BJ (cell line): ENCODE results near the gene PRKCA. TPM values are rescaled to one million over a fixed set of nuclear protein-coding genes. Genes with fewer than 3 reads are reported as not detected.

ENCODE experiments used
- CTCF ChIA-PET: fragments of 350-600 bp; formaldehyde crosslinking; extraction: SDS; loops from one replicate; lab custom pipeline; 2021; ENCODE audit warnings: antibody characterized with exemption, inconsistent platforms; lab: Yijun Ruan, JAX
- POLR2A ChIA-PET: fragments of 300-600 bp; sonication (Branson Sonifier 250); formaldehyde crosslinking; extraction: SDS; loops from one replicate; lab custom pipeline; 2021; ENCODE audit warnings: antibody characterized with exemption; lab: Charles Lee
- DNase-seq: peaks from one replicate; pipeline ENCODE4 v3.0.0-alpha.2; 2011; ENCODE audit warnings: low read depth
- H3K27me3 ChIP-seq: 2 replicates; pipeline ENCODE4 v1.6.0; 2011; ENCODE audit warnings: low read length; ENCODE audit not compliant: control insufficient read depth, insufficient read depth
- H3K36me3 ChIP-seq: 2 replicates; pipeline ENCODE4 v1.5.1; 2011; ENCODE audit warnings: low read length; ENCODE audit not compliant: control insufficient read depth, insufficient read depth
- H3K4me3 ChIP-seq: 2 replicates; pipeline ENCODE4 v1.5.1; 2011; ENCODE audit warnings: low read depth, mild to moderate bottlenecking, control low read depth, low read length
- polyA plus RNA-seq: library from polyadenylated mRNA; depleted of rRNA; stranded (reverse); fragments of >200 nt; gene quantifications from 2 replicates; pipeline ENCODE4 v1.2.3, GENCODE V29; 2011
- TF ChIP-seq, protein P1 (sequence below): IDR thresholded peaks from 2 replicates; pipeline ENCODE4 v1.5.1; 2011; ENCODE audit warnings: low read depth, mild to moderate bottlenecking, control low read depth, inconsistent platforms, low read length, moderate library complexity; ENCODE audit not compliant: insufficient read depth

The PRKCA gene
- polyA plus RNA-seq, 1 experiment: 38.7 TPM

DNA sequence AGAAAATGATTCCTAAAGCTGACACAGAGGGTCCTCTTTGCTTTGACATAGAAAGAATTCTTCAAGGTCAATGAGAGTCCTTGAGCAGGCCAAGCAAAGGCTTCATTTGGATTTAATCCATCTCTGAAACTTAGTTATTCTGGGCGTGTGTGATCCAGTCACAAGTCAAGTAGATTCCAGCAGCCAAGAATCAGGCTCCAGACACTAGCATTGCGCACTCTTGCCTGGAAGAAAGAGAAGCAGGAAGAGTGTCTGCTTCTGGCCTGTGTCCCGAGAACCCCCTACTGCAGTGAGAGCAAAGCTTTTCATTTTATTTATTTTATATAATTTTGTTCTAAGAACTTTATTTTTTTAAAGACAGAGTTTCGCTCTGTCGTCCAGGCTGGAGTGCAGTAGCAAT is 444.3 kb downstream of the PRKCA start:
- TF ChIP-seq, protein P1, sequence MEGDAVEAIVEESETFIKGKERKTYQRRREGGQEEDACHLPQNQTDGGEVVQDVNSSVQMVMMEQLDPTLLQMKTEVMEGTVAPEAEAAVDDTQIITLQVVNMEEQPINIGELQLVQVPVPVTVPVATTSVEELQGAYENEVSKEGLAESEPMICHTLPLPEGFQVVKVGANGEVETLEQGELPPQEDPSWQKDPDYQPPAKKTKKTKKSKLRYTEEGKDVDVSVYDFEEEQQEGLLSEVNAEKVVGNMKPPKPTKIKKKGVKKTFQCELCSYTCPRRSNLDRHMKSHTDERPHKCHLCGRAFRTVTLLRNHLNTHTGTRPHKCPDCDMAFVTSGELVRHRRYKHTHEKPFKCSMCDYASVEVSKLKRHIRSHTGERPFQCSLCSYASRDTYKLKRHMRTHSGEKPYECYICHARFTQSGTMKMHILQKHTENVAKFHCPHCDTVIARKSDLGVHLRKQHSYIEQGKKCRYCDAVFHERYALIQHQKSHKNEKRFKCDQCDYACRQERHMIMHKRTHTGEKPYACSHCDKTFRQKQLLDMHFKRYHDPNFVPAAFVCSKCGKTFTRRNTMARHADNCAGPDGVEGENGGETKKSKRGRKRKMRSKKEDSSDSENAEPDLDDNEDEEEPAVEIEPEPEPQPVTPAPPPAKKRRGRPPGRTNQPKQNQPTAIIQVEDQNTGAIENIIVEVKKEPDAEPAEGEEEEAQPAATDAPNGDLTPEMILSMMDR: no peak
- CTCF ChIA-PET: no interaction called here
- no peak for DNase-seq
- H3K4me3 ChIP-seq: no peak overlapping the region
- H3K36me3 ChIP-seq: peaks cover 17% of the 10 kb centered on the region
- no peaks in the 10 kb centered on the region for H3K27me3 ChIP-seq
- POLR2A ChIA-PET: no interaction called here

DNA sequence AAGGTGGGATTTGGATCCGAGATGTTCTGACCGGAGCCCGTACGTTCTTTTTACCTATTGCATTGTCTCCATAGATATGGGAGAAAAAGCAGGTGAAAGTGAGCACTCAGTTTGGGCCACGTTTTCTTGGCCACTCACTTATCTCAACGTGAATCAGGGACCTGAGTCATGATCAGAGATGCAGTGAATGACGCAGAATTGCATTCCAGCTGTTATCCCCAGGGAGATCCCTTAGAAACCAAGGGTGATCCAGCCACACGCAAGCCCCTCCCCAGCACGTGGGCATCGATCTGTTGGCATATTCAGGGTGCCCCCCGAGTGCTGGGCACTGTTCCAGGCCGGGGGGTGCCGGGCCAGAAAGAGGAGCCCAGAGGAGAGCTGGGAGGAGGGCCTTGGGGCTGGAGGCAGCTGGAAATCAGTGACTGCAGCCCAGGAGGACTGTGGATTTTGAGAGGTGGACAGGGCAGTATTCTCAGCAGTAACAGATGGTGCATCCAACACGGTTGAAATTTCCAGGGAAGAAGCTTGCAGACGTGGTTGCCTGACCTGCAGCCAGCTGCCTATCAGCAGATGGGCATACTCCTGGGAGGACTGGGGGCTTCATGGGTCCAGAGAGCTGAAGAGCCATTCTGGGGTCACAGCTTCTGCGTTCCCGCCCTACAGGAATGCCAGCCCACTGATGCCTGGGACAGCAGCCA is 445.3 kb downstream of the PRKCA start:
- Histone ChIP-seq H3K27me3 (no peaks in the 10 kb centered on the region), H3K36me3 (peaks cover 15% of the 10 kb centered on the region), H3K4me3 (no peak overlapping the region)
- TF ChIP-seq, protein P1: no peak
- POLR2A ChIA-PET: no interaction called here
- DNase-seq: no peak
- CTCF ChIA-PET: no interaction called here

DNA sequence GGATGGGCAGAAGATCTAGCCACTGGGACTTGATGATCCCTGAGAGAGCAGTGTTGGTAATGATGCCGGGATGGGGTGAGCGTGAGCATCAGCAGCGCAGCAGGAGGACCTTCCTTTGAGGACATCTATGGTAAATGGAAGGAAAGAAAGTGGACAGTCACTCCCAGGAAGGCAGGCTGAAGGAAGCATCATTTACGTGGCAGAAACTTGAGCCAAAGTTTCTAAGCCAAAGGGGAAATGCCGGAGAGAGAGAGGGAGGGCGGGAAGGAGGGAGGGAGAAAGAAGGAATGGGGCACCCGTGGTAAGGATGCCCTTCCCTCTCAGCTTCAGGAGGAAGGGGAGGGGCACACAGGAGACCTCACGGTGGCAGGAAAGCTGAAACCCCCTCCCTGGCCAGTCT is 446.2 kb downstream of the PRKCA start:
- CTCF ChIA-PET: interaction anchor here (0.5 kb wide), 1 partner anchor 43 kb away, joined by 3 read pairs; no protein-coding TSS in a partner anchor
- Histone ChIP-seq H3K36me3 (peaks cover 14% of the 10 kb centered on the region), H3K27me3 (no peaks in the 10 kb centered on the region), H3K4me3 (no peak overlapping the region)
- no peak for DNase-seq
- TF ChIP-seq, protein P1: no peak
- POLR2A ChIA-PET: no interaction called here

DNA sequence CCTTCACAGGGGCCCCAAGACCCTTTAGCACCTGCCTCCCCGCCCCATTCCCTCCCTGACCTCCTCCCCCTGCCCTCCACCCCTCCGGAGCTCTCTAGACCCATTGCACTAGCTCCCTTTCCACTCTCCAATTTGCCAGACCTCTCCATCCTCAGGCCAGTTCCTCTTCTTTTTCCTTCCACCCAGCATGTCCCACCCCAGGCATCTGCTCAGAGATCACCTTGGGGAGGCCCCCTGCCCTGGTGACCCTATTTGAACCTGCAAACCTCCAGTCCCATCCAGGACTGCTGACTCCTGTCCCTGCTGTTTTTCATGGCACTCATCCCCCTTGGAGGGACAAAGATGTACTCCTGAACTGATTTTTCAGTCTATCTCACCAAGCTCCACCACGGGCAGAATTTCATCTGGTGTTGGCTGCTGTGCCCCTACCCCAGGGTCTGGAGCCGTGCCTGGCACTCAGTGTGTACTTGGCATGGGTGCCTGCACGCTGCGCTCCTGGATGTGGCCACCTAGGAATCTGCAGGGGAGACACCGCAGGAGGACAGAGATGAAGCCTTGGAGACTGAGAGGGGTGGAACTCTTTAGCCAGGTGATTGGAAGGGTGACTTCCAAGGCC is 446.9 kb downstream of the PRKCA start:
- CTCF ChIA-PET: interaction anchor here (0.5 kb wide), 1 partner anchor 42 kb away, joined by 3 read pairs; no protein-coding TSS in a partner anchor
- Histone ChIP-seq H3K4me3 (no peak overlapping the region), H3K27me3 (no peaks in the 10 kb centered on the region), H3K36me3 (peaks cover 16% of the 10 kb centered on the region)
- POLR2A ChIA-PET: no interaction called here
- no peak for DNase-seq
- TF ChIP-seq, protein P1: no peak

DNA sequence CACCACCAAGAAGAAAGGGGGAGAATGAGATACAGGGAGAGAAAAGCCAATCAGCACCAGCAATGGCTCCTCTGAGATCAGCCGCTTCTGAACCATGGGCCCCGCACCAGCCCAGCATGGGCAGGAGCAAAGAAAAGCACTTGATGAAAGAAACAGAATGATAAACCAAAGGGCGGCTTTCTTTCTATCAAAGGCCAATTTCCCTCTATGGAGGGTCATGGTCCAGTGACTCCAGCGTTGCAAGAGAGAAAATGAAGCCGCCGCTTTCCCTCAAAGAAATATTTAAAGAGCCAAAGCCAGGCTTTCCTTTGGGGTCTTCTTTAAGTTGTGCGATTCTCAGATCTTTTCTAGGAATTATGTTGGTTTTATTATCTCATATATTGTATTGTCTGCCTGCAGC is 447.7 kb downstream of the PRKCA start:
- Histone ChIP-seq H3K4me3 (no peak overlapping the region), H3K27me3 (no peaks in the 10 kb centered on the region), H3K36me3 (peaks cover 16% of the 10 kb centered on the region)
- TF ChIP-seq, protein P1: no peak
- POLR2A ChIA-PET: no interaction called here
- CTCF ChIA-PET: interaction anchor here (1.1 kb wide), 1 partner anchor 13 kb away, joined by 4 read pairs; no protein-coding TSS in a partner anchor
- no peak for DNase-seq
